GM23248 (cell line): Measurements from ENCODE around the gene TTC28.

Source experiments
- EZH2 ChIP-seq: fragments of 200-600 bp; sonication (generic); IDR thresholded peaks from 2 replicates; pipeline ENCODE4 v1.6.1; 2018; ENCODE audit warnings: antibody characterized with exemption, mild to moderate bottlenecking; ENCODE audit not compliant: insufficient read depth, poor library complexity, severe bottlenecking
- EZH2phosphoT487 ChIP-seq: fragments of 200-600 bp; sonication (generic); IDR thresholded peaks from 2 replicates; pipeline ENCODE4 v1.6.1; 2018; ENCODE audit warnings: antibody characterized with exemption, moderate library complexity, mild to moderate bottlenecking, low read depth; ENCODE audit not compliant: insufficient read depth

GRCh38 chr22:27996529-27996925, 683.1 kb downstream of the TTC28 start:
- TF ChIP-seq EZH2 (no peak), EZH2phosphoT487 (no peak)
